Measurements from ENCODE around the gene RNF26. TPM values are rescaled to one million over a fixed set of nuclear protein-coding genes. Genes with fewer than 3 reads are reported as not detected.
A peak's percentile ranks its signal among the peaks of the same experiment; 100 is the strongest.

The RNF26 gene
- total and polyA plus RNA-seq, 2 of the 4 experiments (the other 2 are of a cell fraction), result 3.4 to 36.7 TPM

DNA sequence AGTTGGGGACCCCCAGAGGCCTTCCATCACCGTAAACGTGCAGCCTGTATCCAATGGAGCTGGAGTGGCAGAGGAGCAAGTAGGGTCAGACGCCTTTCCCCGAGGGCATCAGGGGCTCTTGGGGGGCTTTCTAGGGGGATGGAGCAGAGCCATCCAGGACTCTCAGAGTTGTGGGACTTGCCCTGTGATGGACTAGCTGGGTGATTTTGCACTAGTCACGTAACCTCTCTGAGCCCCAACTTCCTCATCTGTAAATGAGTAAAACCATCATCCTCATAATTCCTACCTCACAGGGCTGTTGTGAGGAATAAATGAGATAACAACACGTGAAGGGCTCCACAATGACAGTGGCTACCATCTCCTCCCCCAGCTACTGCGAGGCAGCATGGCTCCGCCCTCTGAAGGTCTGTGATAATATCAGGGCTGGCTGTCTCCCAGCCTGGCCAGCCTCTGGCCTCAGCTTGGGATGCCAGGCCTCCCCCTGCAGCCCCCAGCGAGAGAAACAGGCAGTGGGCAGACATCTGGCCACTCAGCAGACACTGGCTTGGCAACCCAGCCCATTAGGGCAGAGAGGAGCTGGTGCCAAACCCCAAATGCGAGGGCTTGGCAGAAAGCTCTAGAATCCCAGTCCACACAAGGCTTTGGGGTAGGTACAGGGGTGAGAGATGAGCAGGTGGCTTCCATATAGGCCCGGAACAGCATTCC is 40.5 kb downstream of the RNF26 start (continued):
- no peak for TF ChIP-seq BHLHE40 (IDR thresholded peaks at IDR 0.05; ENCODE audit: low read depth, low read length)

DNA sequence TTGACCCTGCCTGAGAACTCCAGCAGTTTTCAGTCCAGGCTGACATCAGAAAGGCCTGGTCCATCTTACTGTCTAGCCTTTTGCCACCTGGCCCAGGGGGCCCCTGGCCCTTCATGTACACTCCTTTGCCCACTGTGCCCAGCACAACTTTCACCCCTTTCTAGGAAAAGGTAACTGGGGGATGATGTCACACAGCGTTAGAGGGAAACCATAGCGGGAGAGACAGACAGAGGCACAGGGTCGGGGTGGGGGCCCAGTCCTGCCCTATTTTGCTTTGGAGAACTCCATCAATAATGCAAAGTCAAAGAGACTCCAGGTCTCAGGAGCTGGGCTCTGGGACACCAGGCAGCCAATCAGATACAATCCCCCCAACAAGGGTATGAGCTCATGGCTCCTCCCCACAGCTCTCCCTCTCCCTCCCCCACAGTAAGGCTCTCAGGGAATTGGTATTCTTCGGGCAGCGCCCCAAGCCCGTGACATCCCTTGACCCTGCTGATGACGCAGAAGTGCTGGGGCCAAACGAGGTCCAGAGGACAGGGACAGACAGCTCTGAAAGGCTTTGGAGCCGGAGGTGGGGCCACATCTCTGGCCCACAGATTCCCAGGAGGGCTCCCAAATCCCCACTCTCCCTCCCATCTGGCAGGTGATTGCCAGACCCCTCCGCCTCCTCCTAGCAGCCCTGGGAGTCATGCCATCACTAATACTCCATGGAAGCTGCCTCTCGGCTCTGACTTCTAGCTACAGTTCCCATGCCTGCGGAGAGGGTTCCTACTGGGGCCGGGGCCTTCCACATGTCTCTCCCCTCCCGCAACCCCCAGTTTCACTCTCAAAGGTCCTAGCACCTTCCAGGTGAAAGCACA is 41.2 kb downstream of the RNF26 start:
- peak overlapping the region; percentile 26; the same call in 1 of the 2 replicates for H2BK120ac ChIP-seq (ENCODE audit: low read depth, low read length)
- H4K5ac ChIP-seq (ENCODE audit: low read depth, low read length), result peak overlapping the region; percentile 13; the same call in 1 of the 2 replicates
- H2AK5ac ChIP-seq (ENCODE audit: low read depth, low read length), result peak overlapping the region; percentile 57; the same call in 1 of the 2 replicates
- DNase-seq, result peak; percentile 86
- no peak overlapping the region for H3K27ac ChIP-seq (ENCODE audit: insufficient read depth, low read length)
- dilution Hi-C loops (cut with HindIII; ENCODE audit: low sequenced_read_pairs, unreplicated experiment), result no loop called here
- H3K36me3 ChIP-seq (ENCODE audit: control insufficient read depth, insufficient read depth, low read length), result no peaks in the 10 kb centered on the region
- H2AK9ac ChIP-seq (replicated peaks; ENCODE audit: low read depth, low read length, poor library complexity), result peak overlapping the region; percentile 39
- peak overlapping the region; percentile 13; the same call in 1 of the 2 replicates for H4K91ac ChIP-seq (ENCODE audit: insufficient read depth, low read depth, low read length)
- peaks cover 25% of the 10 kb centered on the region for H3K4me1 ChIP-seq (ENCODE audit: control insufficient read depth, insufficient read depth, low read length)
- H2BK15ac ChIP-seq (ENCODE audit: low read depth, low read length), result no peak overlapping the region; the same call in 2 of the 3 replicates
- H3K18ac ChIP-seq (ENCODE audit: low read depth, low read length), result no peak overlapping the region; the same call in 1 of the 2 replicates
- no peaks in the 10 kb centered on the region for H3K9me1 ChIP-seq (ENCODE audit: insufficient read depth, low read length)
- H2AFZ ChIP-seq (replicated peaks; ENCODE audit: low read length, poor library complexity), result peak overlapping the region; percentile 78
- in situ Hi-C loops (cut with MboI; ENCODE audit: low sequenced_read_pairs), result no loop called here
- WGBS, 2 experiments (ENCODE audit: extremely low coverage in 2 of 2, insufficient read length in 1 of 2), result 45% methylated on average over 7 of the region's 14 CpGs; no CpG with 5 or more reads in 1 of the 2 experiments
- H3K56ac ChIP-seq (ENCODE audit: extremely low read depth, insufficient read depth, low read length), result no peak overlapping the region
- TF ChIP-seq BHLHE40 (IDR thresholded peaks at IDR 0.05; ENCODE audit: low read depth, low read length) (peak; percentile 68; the same call in 1 of the 2 replicates), POLR2A (IDR thresholded peaks at IDR 0.05; ENCODE audit: low read depth, low read length) (no peak), FOS (IDR thresholded peaks at IDR 0.05; ENCODE audit: low read depth, low read length) (0 out of 2 replicates have a peak, but pooled peaks have one; percentile 4), RCOR1 (IDR thresholded peaks at IDR 0.05; ENCODE audit: insufficient replicate concordance, low read length) (peak; percentile 44), MAZ (IDR thresholded peaks at IDR 0.05; ENCODE audit: borderline replicate concordance, low read depth, low read length) (peak; percentile 66)
- ChIA-PET POLR2A (ENCODE audit: unreplicated experiment) (interaction anchor here (1.1 kb wide), 1 partner anchor 19 kb away, joined by 3 read pairs; no protein-coding TSS in a partner anchor), CTCF (interaction anchor here (1.0 to 4.0 kb wide), 7 partner anchors 8 to 100 kb away, joined by 3 to 32 read pairs (median 6); no protein-coding TSS in a partner anchor)
- H2BK20ac ChIP-seq (ENCODE audit: low read depth, low read length), result peak overlapping the region; percentile 29; the same call in 1 of the 2 replicates
- H3K27me3 ChIP-seq (ENCODE audit: control insufficient read depth, insufficient read depth, low read length), result no peaks in the 10 kb centered on the region
- H3K4ac ChIP-seq (ENCODE audit: low read depth, low read length), result peak overlapping the region; percentile 50; the same call in 1 of the 2 replicates
- H3K4me3 ChIP-seq (ENCODE audit: insufficient read depth, low read depth, low read length), result no peak overlapping the region
- H3K23ac ChIP-seq (ENCODE audit: low read depth, low read length), result no peak overlapping the region
- no peaks in the 10 kb centered on the region for H3K9me3 ChIP-seq (ENCODE audit: control insufficient read depth, insufficient read depth, low read length)
- intact Hi-C loops (cut with micrococcal nuclease), result no loop called here
- H4K8ac ChIP-seq (ENCODE audit: low read depth in 2 of 2, low read length in 2 of 2), result peak overlapping the region in 1 of 2 experiments; percentile 15; a peak in 2 of 4 replicates
- no peak overlapping the region; the same call in 1 of the 2 replicates for H3K4me2 ChIP-seq (ENCODE audit: low read depth, low read length)
- ATAC-seq (ENCODE audit: low read depth), result peak; percentile 76
- H2BK5ac ChIP-seq (ENCODE audit: low read depth, low read length, poor library complexity, severe bottlenecking), result no peak overlapping the region
- H4K20me1 ChIP-seq (ENCODE audit: insufficient read depth, low read length), result no peaks in the 10 kb centered on the region
- H3K14ac ChIP-seq (replicated peaks; ENCODE audit: low read depth, low read length), result no peak overlapping the region
- no TSS peak for BruUV-seq (replicated peaks)
- H3K79me1 ChIP-seq (ENCODE audit: low read depth in 1 of 2, low read length in 2 of 2), result no peaks in the 10 kb centered on the region
- no peak overlapping the region for H3K9ac ChIP-seq (ENCODE audit: low read depth, low read length)

Measured in IMR-90 (cell line).